HG03280 (cell line): ENCODE measurements around the gene AXDND1.
"Not testable (repeated sequence)": the region's sequence is repeated elsewhere in the genome, so short reads cannot be mapped to it uniquely, and the experiment has no call there.

Source experiments
- ATAC-seq: cut with Tn5 transposase; IDR thresholded peaks from one replicate; pipeline ENCODE4 v1.9.1; 2021; ENCODE audit warnings: mild to moderate bottlenecking, moderate library complexity; ENCODE audit not compliant: unreplicated experiment

AXDND1 gene

DNA sequence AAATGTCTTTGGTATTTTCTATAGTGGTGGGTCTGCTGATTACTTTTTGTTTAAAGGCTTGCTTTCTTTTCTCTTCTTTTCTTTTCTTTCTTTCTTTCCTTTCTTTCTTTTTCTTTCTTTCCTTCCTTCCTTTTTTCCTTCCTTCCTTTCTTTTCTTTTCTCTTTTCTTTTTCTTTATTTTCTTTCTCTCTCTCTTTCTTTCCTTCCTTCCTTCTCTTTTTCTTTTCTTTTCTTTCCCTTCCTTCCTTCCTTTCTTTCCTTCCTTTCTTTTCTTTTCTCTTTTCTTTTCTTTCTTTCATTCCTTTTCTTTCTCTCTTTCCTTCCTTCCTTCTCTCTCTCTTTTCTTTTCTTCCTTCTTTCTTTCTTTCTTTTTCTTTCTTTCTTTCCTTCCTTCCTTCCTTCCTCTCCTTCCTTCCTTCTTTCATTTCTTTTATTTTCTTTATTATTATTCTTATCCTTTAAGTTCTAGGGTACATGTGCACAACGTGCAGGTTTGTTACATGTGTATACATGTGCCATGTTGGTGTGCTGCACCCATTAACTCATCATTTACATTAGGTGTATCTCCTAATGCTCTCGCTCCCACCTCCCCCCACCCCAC, 93.9 kb downstream of the AXDND1 start:
- ATAC-seq, result not testable (repeated sequence)

DNA sequence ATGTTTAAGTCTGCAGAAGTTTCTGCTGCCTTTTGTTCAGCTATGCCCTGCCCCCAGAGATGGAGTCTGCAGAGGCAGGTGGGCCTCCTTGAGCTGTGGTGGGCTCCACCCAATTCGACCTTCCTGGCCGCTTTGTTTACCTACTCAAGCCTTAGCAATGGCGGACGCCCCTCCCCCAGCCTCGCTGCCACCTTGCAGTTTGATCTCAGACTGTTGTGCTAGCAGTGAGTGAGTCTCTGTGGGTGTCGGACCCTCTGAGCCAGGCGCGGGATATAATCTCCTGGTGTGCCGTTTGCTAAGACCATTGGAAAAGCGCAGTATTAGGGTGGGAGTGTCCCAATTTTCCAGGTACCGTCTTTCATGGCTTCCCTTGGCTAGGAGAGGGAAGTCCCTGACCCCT, 99.9 kb downstream of the AXDND1 start:
- ATAC-seq, result not testable (repeated sequence)

DNA sequence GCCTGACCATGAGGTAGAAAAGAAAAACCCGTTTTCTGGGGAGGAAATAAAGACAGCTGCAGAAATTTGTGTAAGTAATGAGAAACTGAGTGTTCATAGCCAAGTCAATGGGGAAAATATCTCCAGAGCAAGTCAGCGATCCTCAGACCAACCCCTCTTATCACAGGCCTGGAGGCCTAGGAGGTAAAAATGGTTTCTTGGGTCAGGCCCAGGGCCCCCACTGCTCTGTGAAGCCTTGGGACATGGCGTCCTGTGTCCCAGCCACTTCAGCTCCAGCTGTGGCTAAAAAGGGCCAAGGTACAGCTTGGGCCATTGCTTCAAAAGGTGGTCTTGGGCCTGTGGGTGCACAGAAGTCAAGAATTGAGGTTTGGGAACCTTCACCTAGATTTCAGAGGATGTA, 108.9 kb downstream of the AXDND1 start:
- ATAC-seq, result no peak

- ATAC-seq, result no peak
Observed at GRCh38 chr1:179476484-179476883, 110.7 kb downstream of the AXDND1 start.

DNA sequence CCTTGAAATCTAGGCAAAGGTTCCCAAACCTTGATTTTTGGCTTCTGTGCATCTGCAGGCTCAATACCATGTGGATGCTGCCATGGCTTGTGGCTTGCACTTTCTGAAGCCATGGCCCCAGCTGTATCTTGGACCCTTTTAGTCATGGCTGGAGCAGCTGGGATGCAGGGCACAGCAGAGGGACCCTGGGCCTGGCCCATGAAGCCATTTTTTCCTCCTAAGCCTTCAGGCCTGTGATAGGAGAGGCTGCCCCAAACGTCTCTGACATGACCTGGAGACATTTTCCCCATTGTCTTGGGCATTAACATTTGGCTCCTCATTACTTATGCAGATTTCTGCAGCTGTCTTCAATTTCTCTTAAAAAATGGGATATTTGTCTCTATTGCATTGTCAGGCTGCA, 112.6 kb downstream of the AXDND1 start:
- ATAC-seq, result no peak

GRCh38 chr1:179490611-179491010, 124.8 kb downstream of the AXDND1 start:
- ATAC-seq, result no peak

DNA sequence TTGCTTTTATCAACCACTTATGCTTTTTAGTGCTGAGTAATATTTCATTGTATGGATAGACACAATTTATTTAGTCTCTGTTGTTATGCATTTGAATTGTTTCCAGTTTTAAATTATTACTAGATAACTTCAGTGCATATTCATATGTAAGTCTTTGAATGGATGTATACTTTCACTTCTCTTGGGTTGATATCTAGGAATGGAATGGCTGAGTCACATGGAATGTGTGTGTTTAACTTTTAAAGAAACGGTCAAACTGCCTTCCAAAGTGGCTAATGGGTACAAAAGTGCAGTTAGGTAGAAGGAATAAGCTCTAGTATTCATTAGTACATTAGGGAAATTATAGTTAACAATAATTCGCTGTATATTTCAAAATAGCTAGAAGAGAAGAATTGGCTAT, 127.6 kb downstream of the AXDND1 start:
- no peak for ATAC-seq

- ATAC-seq, result no peak
Observed at GRCh38 chr1:179506199-179506598, 140.4 kb downstream of the AXDND1 start.

DNA sequence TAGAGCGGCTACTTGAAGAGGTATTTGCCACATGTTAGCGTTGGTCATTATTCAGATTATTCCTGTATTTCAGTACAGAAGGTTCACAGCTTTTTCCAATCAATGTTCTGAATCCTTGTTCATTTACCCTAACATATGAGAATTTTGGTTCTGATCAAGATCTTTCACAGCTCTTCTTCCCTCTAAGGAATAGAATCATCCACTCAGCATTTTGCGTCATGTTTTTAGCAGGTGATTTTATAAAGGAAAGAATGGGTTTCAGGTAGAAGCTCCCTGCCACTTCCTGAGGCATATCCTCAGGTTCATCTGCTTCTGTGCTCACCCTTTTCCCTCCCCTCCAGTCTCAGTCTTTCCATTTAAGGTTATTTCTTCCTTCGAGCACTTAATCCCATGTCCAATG, 143.6 kb downstream of the AXDND1 start:
- ATAC-seq, result no peak

DNA sequence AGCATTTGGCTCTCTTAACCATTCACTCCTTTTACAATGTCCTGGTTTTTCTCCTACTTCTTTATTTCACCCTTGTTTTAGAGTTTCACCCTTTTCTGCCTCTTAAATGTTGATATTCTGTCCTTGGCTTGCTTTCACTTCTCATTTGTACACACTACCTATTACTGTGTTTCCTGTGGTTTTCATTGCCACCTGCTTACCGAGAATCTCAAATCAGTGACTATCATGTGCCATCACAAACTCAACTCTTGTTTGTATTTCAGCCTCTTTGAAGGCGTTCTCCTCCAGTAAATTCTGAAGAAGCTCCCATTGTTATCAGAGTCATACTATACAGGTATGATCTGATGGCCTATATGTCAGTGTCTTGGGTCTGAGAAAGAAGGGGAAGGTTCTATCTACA, 144.3 kb downstream of the AXDND1 start:
- peak; percentile 54 for ATAC-seq

- ATAC-seq, result no peak
Observed at GRCh38 chr1:179516976-179517705, 151.4 kb downstream of the AXDND1 start.

DNA sequence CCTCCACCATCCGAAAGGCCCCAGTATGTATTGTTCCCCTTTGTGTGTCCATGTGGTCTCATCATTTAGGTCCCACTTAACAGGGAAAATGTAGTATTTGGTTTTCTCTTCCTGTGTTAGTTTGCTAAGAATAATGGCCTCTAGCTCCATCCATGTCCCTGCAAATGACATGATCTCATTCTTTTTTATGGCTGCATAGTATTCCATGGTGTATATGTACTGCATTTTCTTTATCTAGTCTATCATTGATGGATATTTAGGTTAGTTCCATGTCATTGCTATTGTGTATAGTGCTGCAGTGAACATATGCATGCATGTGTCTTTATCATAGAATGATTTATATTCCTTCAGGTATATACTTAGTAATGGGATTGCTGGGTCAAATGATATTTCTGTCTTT, 152.8 kb downstream of the AXDND1 start:
- ATAC-seq, result not testable (repeated sequence)

- ATAC-seq, result no peak
Observed at GRCh38 chr1:179529482-179530195, 163.9 kb downstream of the AXDND1 start.

GRCh38 chr1:179530352-179530751, 164.6 kb downstream of the AXDND1 start:
- no peak for ATAC-seq

- ATAC-seq, result no peak
Observed at GRCh38 chr1:179541774-179542173, 176.0 kb downstream of the AXDND1 start.

DNA sequence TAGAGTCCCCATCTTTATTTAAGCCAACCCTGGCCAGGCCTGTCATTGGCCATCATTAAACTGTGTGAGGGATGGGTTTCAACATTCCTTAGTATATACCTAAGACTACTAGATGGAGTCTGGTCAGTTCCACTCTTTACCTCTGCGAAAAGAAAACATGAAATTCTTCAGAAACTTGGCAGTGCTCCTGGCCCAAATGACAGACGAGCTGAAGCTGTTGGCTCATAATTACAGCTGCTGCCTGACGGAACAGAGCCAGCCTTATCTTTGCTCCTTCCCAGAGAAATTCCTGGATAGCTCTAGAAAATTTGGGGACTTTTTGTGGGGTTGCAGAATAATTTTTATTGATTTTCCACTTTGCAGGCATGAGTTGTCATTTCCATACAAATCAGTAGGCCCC, 179.6 kb downstream of the AXDND1 start:
- no peak for ATAC-seq

DNA sequence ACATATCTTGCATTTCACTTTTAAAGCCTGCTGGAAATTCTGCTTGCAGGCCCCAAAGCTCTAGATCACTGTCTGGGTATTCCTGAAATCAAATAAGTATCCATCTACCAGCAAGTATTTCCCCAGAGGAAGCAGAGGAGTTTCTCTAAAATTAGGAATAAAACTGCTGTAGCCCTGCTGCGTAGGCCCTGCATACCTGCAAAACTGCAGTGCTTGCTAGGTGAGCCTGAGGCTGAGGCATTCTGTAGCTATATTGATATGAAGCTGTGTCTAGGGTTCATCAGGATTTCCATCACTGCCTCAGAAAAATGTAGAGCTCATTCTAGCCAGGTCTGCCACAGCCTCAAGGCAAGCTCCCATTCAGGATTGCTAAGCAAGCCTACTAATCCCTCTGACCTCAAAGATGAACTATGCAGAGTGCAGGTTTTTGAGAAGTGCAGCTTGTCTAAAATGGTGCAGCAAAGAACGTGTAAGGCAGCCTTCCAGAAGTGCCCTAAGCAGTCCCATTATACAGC, 181.3 kb downstream of the AXDND1 start:
- ATAC-seq, result no peak

- ATAC-seq, result no peak
Observed at GRCh38 chr1:179548666-179549367, 183.0 kb downstream of the AXDND1 start.

- ATAC-seq, result no peak
Observed at GRCh38 chr1:179549368-179549700, 183.6 kb downstream of the AXDND1 start.

DNA sequence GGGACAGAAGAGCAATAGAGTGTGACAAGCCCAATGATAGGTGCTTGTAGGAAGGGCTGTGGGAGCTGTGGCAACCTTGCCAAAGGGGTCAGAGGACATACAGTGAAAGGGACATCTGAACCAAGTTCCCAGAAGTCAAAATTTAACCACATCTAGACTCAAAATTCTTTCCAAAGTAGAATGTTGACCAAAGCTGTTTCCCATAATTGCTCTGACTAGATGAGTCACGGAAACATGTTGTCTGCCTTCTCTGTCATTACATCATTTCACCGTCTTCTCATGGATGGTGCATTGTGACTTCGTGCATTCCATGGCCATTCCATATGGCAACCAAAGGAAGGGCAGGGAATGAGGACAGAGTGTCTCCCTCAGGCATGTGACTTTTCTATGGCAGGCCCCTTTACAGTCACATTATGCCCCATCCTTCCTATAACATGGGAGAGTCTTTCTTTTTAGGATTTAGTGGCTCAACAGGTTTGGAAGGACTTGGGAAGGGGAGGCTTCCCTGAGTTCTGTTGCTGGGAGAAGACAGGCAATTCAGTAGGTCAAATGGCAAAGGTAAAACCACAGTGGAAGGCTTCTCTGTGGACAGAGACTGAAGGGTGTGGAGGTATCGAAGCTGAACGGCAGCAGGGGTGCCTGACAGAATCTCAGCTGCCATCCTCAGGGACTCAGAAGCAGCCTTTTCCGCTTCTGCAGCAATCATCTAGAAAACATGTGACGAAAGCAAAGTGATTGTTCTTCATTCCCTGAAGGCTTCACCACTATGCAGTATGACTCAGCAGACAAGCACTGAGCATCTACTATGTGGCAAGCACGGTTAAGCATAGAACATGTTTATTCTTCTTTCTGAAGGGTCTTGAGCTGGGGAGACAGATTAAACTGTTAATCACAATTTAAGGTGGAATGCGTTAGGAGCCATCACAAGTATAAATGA, 185.2 kb downstream of the AXDND1 start:
- ATAC-seq, result no peak
